Uterus (tissue), 4 donors: Measurements from ENCODE around the gene CNOT9. TPM values are rescaled to one million over a fixed set of nuclear protein-coding genes. Genes with fewer than 3 reads are reported as not detected.

Experiments used
- DNase-seq, 2 donors: peaks; one replicate each; pipeline ENCODE4 v3.0.0-alpha.2; 2019 to 2020
- H3K27ac ChIP-seq, 2 donors: fragments of 200-600 bp; sonication (generic); 1 replicate in 1 of 2; 2 replicates in 1 of 2; pipeline ENCODE4 v1.5.1; 2016 to 2018
- H3K27me3 ChIP-seq, 2 donors: fragments of 200-600 bp; sonication (generic); one replicate each; pipeline ENCODE4 v1.5.1; 2018 to 2019; ENCODE audit warnings: control low read depth in 1 of 2
- H3K36me3 ChIP-seq, 2 donors: fragments of 200-600 bp; sonication (generic); one replicate each; pipeline ENCODE4 v1.5.1; 2019; ENCODE audit warnings: control low read depth in 1 of 2
- H3K4me1 ChIP-seq, 2 donors: fragments of 200-600 bp; sonication (generic); one replicate each; pipeline ENCODE4 v1.5.1; 2018 to 2019; ENCODE audit warnings: control low read depth in 1 of 2
- H3K4me3 ChIP-seq, 2 donors: fragments of 200-600 bp; sonication (generic); 1 replicate in 1 of 2; 2 replicates in 1 of 2; pipeline ENCODE4 v1.5.1; 2018 to 2019; ENCODE audit warnings: mild to moderate bottlenecking in 1 of 2
- H3K9me3 ChIP-seq, 2 donors: fragments of 200-600 bp; sonication (generic); one replicate each; pipeline ENCODE4 v1.5.1; 2019; ENCODE audit warnings: control low read depth in 1 of 2
- CTCF ChIP-seq, 4 experiments: fragments of 200-600 bp in 2 of 4; fragments of 450-650 bp in 2 of 4; sonication (generic) in 2 of 4; IDR thresholded peaks; one replicate each; pipeline ENCODE4 v1.5.1; 2016 to 2019; ENCODE audit warnings: antibody characterized with exemption in 4 of 4, mild to moderate bottlenecking in 2 of 4, moderate library complexity in 1 of 4
- POLR2A ChIP-seq, 2 donors: fragments of 450-650 bp; IDR thresholded peaks; one replicate each; pipeline ENCODE4 v1.6.1; 2016; ENCODE audit warnings: antibody characterized with exemption in 2 of 2, mild to moderate bottlenecking in 1 of 2, moderate library complexity in 1 of 2
- intact Hi-C: fragments of 100-400 bp; cut with DNase I; formaldehyde crosslinking; loops from one replicate; pipeline ENCODE4 v1.15.1; 2023; ENCODE audit warnings: low total_unique reads
- total RNA-seq, 4 donors: library from RNA; depleted of rRNA in 3 of 4; stranded (reverse); fragments of >200 nt in 3 of 4; gene quantifications; one replicate each; pipeline versions ENCODE4 v1.1.0 to v1.2.4, GENCODE V29; 2014 to 2023
- donor health status: DM: yes; HTN: yes; CAD: no.

Gene CNOT9
- total RNA-seq, 4 donors from 2014 or later, result 42.1 to 78.2 (median 51.2) TPM

- H3K27ac ChIP-seq, result no peak overlapping the region
These were observed 52.4 kb downstream of the CNOT9 start for GRCh38 chr2:218621007-218621406.

GRCh38 chr2:218622606-218623365 is 54.1 kb downstream of the CNOT9 start:
- H3K9me3 ChIP-seq, result no peaks in the 10 kb centered on the region
- H3K4me3 ChIP-seq, result no peak overlapping the region
- no peak for DNase-seq
- H3K36me3 ChIP-seq, result no peaks in the 10 kb centered on the region
- no peaks in the 10 kb centered on the region for H3K27me3 ChIP-seq
- intact Hi-C loops, result no loop called here
- no peak overlapping the region for H3K27ac ChIP-seq
- no peak for TF ChIP-seq CTCF (IDR thresholded peaks at IDR 0.05)
- H3K4me1 ChIP-seq, result no peaks in the 10 kb centered on the region

More at GRCh38 chr2:218621007-218621406, 52.4 kb downstream of the CNOT9 start:
- Histone ChIP-seq H3K36me3 (no peaks in the 10 kb centered on the region), H3K9me3 (no peaks in the 10 kb centered on the region), H3K4me1 (no peaks in the 10 kb centered on the region), H3K27me3 (no peaks in the 10 kb centered on the region), H3K4me3 (no peak overlapping the region)
- no peak for DNase-seq
- TF ChIP-seq POLR2A (IDR thresholded peaks at IDR 0.05) (no peak), CTCF (IDR thresholded peaks at IDR 0.05) (no peak)
- intact Hi-C loops, result no loop called here

- H3K27me3 ChIP-seq, result no peaks in the 10 kb centered on the region
- no peak overlapping the region for H3K27ac ChIP-seq
- no peak for DNase-seq
- H3K4me1 ChIP-seq, result no peaks in the 10 kb centered on the region
- H3K9me3 ChIP-seq, result no peaks in the 10 kb centered on the region
- TF ChIP-seq CTCF (IDR thresholded peaks at IDR 0.05) (no peak), POLR2A (IDR thresholded peaks at IDR 0.05) (no peak)
- intact Hi-C loops, result no loop called here
- no peak overlapping the region for H3K4me3 ChIP-seq
- H3K36me3 ChIP-seq, result no peaks in the 10 kb centered on the region
These were observed 54.7 kb downstream of the CNOT9 start for GRCh38 chr2:218623366-218623705.

- no peak for DNase-seq
- Histone ChIP-seq H3K27ac (no peak overlapping the region), H3K4me1 (no peaks in the 10 kb centered on the region), H3K4me3 (no peak overlapping the region), H3K9me3 (no peaks in the 10 kb centered on the region), H3K27me3 (no peaks in the 10 kb centered on the region), H3K36me3 (no peaks in the 10 kb centered on the region)
- intact Hi-C loops, result no loop called here
- no peak for TF ChIP-seq POLR2A (IDR thresholded peaks at IDR 0.05)
- TF ChIP-seq CTCF (IDR thresholded peaks at IDR 0.05), result no peak
These were observed 57.7 kb downstream of the CNOT9 start for GRCh38 chr2:218626369-218626768.

GRCh38 chr2:218627939-218628338 is 59.3 kb downstream of the CNOT9 start:
- intact Hi-C loops, result no loop called here
- no peak overlapping the region for H3K27ac ChIP-seq
- H3K27me3 ChIP-seq, result no peaks in the 10 kb centered on the region
- TF ChIP-seq POLR2A (IDR thresholded peaks at IDR 0.05) (no peak), CTCF (IDR thresholded peaks at IDR 0.05) (no peak)
- no peak overlapping the region for H3K4me3 ChIP-seq
- H3K9me3 ChIP-seq, result no peaks in the 10 kb centered on the region
- no peak for DNase-seq
- no peaks in the 10 kb centered on the region for H3K4me1 ChIP-seq
- H3K36me3 ChIP-seq, result no peaks in the 10 kb centered on the region
